Memory B cell (primary cell): ENCODE measurements around the gene SPTB.
A peak's percentile ranks its signal among the peaks of the same experiment; 100 is the strongest.

Experiments used
- ATAC-seq: fragments of 150-1000 bp; cut with Tn5 transposase; 2 replicates; pipeline ENCODE4 v1.10.0; 2021; ENCODE audit warnings: low read depth, mild to moderate bottlenecking, moderate library complexity
- DNase-seq, 2 donors: peaks; one replicate each; pipeline ENCODE4 v3.0.0; 2022; ENCODE audit warnings: low spot score in 2 of 2
- H3K27ac Mint-ChIP-seq: one replicate; pipeline ENCODE4 v1.8.0; 2022; ENCODE audit warnings: mild to moderate bottlenecking, moderate library complexity, mixed read lengths
- H3K27me3 Mint-ChIP-seq: one replicate; pipeline ENCODE4 v1.8.0; 2022; ENCODE audit warnings: mixed read lengths
- H3K36me3 Mint-ChIP-seq: one replicate; pipeline ENCODE4 v1.8.0; 2022; ENCODE audit warnings: mild to moderate bottlenecking, mixed read lengths
- H3K4me1 Mint-ChIP-seq: one replicate; pipeline ENCODE4 v1.8.0; 2022; ENCODE audit warnings: mixed read lengths
- H3K4me3 Mint-ChIP-seq: one replicate; pipeline ENCODE4 v1.8.0; 2022; ENCODE audit warnings: mild to moderate bottlenecking, moderate library complexity, mixed read lengths
- H3K9me3 Mint-ChIP-seq: one replicate; pipeline ENCODE4 v1.8.0; 2022; ENCODE audit warnings: mixed read lengths

The SPTB gene

DNA sequence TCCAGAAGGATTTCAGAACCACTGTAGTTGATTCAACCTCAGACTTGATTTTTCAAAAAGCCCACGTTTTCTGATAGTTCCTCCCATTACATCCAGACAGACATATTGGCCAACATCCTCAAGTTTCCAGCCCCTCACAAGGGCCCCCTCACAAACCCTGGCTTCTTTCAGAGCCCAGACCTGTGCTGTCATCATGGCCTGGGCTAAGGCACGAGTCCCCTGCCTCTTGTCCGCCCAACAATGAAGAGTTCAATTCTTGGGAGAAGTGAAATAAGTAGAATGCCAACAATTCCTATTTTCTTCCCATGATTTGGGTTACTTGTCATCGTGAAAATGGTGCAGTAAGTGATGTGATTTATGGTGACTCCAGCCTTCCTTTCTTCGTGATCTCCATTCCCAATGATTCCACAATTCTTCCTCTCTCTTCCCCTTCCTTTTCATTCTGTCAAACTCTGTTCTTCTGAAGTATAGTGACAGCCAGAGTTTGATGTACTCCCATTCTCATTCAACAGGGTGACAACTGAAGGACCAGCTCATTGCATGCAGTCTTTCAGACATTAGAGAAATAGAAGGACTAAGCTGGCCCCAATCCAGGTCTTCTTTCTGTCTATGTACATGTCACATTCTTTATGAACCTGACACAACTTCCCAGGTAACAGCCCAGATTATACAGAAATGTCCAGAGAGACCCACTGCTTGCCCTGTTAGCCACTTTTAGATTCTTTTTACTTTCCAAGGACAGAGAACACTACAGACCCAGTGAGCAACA is 29.2 kb downstream of the SPTB start:
- no peak overlapping the region for H3K4me3 Mint-ChIP-seq
- H3K27ac Mint-ChIP-seq = no peak overlapping the region
- DNase-seq = no peak
- H3K36me3 Mint-ChIP-seq = peaks cover 1% of the 10 kb centered on the region
- H3K27me3 Mint-ChIP-seq = peaks cover 26% of the 10 kb centered on the region
- no peaks in the 10 kb centered on the region for H3K9me3 Mint-ChIP-seq
- H3K4me1 Mint-ChIP-seq = peaks cover 5% of the 10 kb centered on the region
- no peak for ATAC-seq

DNA sequence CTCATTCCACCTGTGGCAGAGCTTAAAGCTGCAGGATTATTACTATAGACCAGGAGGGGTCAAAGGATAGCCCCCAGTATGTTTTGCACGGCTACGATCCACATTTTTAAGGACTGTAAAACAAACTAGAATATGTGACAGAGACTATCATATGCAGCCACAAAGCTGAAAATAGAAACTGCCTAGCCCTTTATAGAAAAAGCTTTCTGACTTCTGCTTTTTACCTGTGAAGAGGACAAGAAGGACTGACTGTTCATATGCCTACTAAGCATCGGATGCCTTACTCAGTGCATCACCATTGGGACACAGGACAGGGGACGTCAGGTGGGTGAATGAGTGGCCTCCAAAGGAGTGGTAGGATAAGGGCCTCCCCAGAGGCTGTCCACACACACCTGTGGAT is 29.8 kb downstream of the SPTB start:
- Mint-ChIP-seq H3K36me3 (peaks cover 1% of the 10 kb centered on the region), H3K4me1 (peaks cover 5% of the 10 kb centered on the region), H3K9me3 (no peaks in the 10 kb centered on the region), H3K27ac (no peak overlapping the region), H3K27me3 (peaks cover 28% of the 10 kb centered on the region), H3K4me3 (no peak overlapping the region)
- DNase-seq (no peak), ATAC-seq (no peak)

DNA sequence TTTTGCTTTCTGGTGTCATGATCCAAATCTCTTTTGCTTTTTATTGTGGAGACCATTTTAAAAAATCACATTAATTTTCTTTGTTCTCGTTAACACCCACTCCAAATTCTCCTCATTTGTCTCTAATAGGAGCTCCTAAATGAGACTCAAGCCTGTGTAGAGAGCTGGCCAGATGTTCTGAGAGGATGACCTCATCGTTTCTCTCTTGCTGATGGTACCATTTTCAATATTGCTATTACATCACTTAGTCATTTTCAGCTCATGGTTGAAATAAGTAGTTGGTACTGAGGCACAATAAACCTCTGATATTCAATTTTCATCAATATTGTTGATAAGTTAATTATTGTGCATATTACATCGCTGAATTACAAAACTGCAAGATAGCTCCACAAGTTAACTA is 31.5 kb downstream of the SPTB start:
- Mint-ChIP-seq H3K36me3 (peaks cover 1% of the 10 kb centered on the region), H3K27ac (no peak overlapping the region), H3K27me3 (peaks cover 26% of the 10 kb centered on the region), H3K4me1 (peaks cover 10% of the 10 kb centered on the region), H3K4me3 (no peak overlapping the region), H3K9me3 (no peaks in the 10 kb centered on the region)
- no peak for DNase-seq
- no peak for ATAC-seq

DNA sequence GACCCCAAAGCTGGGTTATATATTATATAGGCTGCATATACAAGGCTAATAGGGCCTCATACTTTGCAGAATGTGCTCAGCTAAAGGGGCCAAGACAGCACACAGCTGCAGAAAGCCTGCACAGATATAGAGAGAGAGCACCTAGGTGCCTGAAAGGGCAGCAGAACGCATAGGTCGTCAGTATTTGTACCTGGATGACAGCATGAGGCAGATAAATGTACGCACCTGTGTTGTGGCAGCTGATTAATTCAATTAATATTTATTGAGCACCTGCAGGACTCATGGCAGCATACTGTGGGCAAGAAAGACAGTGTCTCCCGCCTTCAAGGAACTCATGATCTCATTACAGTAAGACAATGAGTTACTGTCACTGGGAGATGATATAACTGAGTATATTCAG is 33.4 kb downstream of the SPTB start:
- DNase-seq (no peak), ATAC-seq (no peak)
- peaks cover 19% of the 10 kb centered on the region for H3K27me3 Mint-ChIP-seq
- H3K27ac Mint-ChIP-seq = no peak overlapping the region
- peaks cover 1% of the 10 kb centered on the region for H3K36me3 Mint-ChIP-seq
- peaks cover 10% of the 10 kb centered on the region for H3K4me1 Mint-ChIP-seq
- no peak overlapping the region for H3K4me3 Mint-ChIP-seq
- no peaks in the 10 kb centered on the region for H3K9me3 Mint-ChIP-seq

DNA sequence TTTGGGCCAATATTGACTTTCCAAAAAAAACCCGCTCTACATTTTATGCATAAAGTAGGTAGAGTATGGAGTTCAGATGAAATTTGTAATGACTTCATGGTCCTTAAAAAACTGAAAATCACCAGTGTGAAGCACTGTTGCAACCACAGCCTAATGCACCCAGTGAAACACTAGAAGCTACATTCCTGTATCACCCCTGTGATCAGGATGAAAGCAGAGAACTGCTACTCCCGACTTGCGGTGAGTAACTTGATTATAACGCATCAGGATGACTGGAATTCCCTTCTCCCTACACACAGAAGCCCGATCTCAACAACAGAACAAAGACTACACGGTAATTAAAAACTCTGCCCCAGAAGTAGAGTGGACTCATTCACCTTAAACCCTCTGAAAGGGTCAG is 33.8 kb downstream of the SPTB start:
- Mint-ChIP-seq H3K4me1 (peaks cover 10% of the 10 kb centered on the region), H3K27me3 (peaks cover 18% of the 10 kb centered on the region), H3K27ac (no peak overlapping the region), H3K36me3 (peaks cover 1% of the 10 kb centered on the region), H3K4me3 (no peak overlapping the region), H3K9me3 (no peaks in the 10 kb centered on the region)
- DNase-seq = no peak
- ATAC-seq = no peak

DNA sequence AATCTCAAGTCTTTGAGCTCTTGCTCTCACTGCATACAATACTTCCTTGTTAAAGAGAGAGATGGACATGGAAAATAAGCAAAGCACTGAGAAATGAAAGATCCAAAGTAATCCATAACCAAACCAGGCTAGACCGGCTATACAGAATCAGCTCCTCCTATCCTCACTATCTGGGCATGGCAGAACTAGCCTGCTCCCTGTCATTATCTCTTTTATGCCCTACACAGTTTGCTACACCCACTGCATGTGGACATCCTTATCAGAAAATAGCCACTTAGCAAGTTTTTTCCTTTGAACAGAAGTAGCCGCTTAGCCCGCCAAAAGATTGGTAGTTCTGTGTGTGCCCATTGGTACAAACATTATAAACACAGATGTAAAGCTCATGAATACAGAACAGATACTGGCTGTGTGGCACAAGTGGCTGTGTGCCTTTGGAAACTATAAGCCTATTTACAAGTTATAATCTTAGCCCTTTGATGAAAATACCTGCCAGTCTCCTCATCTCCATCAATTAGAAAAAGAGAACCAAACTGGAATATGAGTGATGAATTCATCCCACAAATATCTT is 34.7 kb downstream of the SPTB start:
- DNase-seq = no peak
- Mint-ChIP-seq H3K4me3 (no peak overlapping the region), H3K27ac (no peak overlapping the region), H3K27me3 (peaks cover 14% of the 10 kb centered on the region), H3K4me1 (peaks cover 10% of the 10 kb centered on the region), H3K36me3 (peaks cover 1% of the 10 kb centered on the region), H3K9me3 (no peaks in the 10 kb centered on the region)
- ATAC-seq = no peak

DNA sequence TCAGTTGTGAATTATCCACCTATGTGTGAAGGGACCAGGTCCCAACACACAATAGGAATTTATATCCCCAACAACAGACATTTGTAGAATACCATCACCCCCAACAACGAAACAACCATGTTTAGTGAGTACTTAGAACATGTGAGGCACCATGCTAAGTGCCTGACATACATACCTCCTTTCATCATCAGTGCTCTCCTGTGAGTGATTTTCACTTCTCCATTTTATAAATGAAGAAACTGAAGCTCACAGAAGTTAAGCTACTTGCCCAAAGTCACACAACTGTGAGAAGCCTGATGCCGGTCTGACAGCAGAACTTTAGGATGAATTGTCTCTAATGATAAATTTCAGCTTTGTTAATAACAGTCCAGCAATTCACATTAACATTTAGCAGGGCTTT is 35.4 kb downstream of the SPTB start:
- Mint-ChIP-seq H3K36me3 (peaks cover 1% of the 10 kb centered on the region), H3K27me3 (peaks cover 14% of the 10 kb centered on the region), H3K9me3 (no peaks in the 10 kb centered on the region), H3K27ac (no peak overlapping the region), H3K4me1 (peaks cover 10% of the 10 kb centered on the region), H3K4me3 (no peak overlapping the region)
- peak in 1 of 2 donors; percentile 14 for DNase-seq
- peak; percentile 93 for ATAC-seq

DNA sequence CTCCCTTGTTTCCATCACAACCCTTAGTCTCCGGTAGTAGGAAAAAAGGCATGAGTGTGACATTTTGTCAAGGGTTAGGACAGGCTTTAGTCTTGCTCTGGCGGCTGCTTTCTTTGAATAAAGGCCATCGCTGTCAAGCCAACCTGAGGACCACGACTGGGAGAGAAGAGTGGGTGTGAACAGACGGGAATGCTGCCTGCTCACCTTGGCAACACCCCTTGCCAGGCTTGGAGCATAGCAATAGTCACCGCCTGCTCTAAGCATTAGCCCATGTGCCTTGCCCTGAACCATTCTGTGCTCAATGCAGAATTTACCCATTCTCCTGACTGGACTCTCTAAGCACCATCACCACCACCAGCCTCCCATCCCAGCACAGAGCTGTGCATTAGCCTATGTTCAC is 36.2 kb downstream of the SPTB start:
- DNase-seq (no peak), ATAC-seq (no peak)
- Mint-ChIP-seq H3K36me3 (peaks cover 1% of the 10 kb centered on the region), H3K9me3 (no peaks in the 10 kb centered on the region), H3K4me3 (no peak overlapping the region), H3K27me3 (peaks cover 16% of the 10 kb centered on the region), H3K4me1 (peaks cover 10% of the 10 kb centered on the region), H3K27ac (no peak overlapping the region)

DNA sequence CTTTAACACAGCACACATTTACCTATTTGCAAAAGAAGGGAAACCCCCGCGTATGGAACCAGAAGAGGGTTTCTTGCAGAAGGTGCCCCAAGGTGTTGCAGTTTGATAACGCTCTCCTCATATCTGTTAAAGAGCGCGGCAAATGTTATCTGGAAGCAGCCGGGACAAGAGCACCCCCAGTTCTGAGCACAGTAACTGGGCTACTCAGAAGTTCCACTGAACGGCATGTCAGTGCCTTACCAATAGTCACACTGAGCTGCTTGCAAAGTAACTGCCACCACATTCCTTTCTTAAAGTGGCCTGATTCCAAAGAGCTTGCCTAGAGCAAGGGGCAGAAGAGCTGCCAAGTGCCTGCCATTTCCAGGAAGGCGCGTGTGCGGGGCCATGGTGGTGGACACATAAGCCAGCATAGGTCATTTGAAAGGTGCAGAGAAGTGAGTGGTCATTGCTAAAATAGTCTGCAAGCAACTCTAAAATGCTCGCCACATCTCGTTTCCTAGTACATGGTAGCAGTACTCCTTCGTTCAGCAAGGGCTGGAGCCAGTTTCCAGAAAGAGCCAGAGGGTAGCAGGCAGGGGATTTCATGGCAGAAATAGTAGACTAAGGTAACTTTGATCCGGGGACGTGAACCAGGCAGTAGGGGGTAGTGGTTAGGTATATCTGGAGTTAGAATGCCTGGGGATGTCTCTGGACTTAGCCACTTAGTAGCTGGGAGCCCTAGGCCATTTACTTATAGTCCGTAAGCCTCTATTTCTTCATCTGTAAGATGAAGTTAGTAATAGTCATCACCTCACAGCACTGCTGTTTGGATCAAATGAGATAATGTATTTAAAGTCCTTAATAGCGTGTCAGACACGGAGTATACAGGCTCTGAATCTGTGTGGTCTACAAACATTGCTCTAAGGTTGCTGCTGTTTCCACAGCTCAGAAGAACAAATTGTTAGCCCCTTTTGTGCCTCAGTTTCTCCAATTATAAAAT is 37.6 kb downstream of the SPTB start:
- no peak for ATAC-seq
- no peak overlapping the region for H3K4me3 Mint-ChIP-seq

DNA sequence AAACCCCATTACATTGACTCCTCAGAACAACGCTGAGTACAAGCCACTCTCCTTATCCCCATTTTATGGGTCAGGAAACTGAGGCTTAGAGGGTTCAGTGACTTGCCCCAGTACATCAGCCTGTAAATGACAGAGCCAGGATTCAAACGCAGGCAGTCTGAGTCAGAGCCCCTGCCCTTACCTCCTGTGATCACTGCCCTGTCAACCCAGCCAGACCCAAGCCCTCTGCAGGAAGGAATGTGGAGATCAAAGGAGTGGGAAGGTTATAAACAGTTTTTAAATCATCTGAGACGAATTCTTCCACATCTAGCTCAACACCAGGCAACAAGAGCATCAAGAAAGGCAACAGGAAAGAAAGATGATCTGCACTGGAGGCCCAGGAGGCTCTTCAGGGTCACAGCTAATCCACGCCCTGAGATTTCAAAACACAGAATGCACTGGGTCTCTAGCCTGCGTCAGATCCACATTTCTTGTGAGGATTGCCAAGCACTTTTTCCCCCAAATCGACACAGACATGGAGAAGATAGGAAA is 38.5 kb downstream of the SPTB start:
- peaks cover 6% of the 10 kb centered on the region for H3K4me1 Mint-ChIP-seq
- DNase-seq (no peak), ATAC-seq (no peak)
- no peak overlapping the region for H3K4me3 Mint-ChIP-seq
- no peak overlapping the region for H3K27ac Mint-ChIP-seq
- H3K27me3 Mint-ChIP-seq = peaks cover 10% of the 10 kb centered on the region
- no peaks in the 10 kb centered on the region for H3K9me3 Mint-ChIP-seq
- no peaks in the 10 kb centered on the region for H3K36me3 Mint-ChIP-seq

More for the DNA sequence above, 37.6 kb downstream of the SPTB start:
- H3K27me3 Mint-ChIP-seq = peaks cover 10% of the 10 kb centered on the region
- no peaks in the 10 kb centered on the region for H3K36me3 Mint-ChIP-seq
- DNase-seq = no peak
- peaks cover 6% of the 10 kb centered on the region for H3K4me1 Mint-ChIP-seq
- no peaks in the 10 kb centered on the region for H3K9me3 Mint-ChIP-seq
- no peak overlapping the region for H3K27ac Mint-ChIP-seq

DNA sequence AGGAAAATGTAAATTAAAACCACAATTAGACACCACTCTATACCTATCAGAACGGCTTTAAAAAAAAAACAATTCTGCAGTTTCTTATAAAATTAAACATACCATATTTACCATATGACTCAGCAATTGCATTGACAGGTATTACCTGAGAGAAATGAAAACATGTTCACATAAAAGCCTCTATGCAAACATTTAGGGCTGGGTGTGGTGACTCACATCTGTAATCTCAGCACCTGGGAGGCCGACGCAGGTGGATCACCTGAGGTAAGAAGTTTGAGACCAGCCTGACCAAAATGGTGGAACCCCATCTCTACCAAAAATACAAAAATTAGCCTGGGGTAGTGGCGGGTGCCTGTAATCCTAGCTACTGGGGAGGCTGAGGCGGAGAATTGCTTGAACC is 41.1 kb downstream of the SPTB start:
- Mint-ChIP-seq H3K36me3 (no peaks in the 10 kb centered on the region), H3K4me3 (no peak overlapping the region), H3K27ac (no peak overlapping the region), H3K4me1 (no peaks in the 10 kb centered on the region), H3K9me3 (no peaks in the 10 kb centered on the region), H3K27me3 (peaks cover 6% of the 10 kb centered on the region)
- DNase-seq = no peak
- ATAC-seq = no peak

DNA sequence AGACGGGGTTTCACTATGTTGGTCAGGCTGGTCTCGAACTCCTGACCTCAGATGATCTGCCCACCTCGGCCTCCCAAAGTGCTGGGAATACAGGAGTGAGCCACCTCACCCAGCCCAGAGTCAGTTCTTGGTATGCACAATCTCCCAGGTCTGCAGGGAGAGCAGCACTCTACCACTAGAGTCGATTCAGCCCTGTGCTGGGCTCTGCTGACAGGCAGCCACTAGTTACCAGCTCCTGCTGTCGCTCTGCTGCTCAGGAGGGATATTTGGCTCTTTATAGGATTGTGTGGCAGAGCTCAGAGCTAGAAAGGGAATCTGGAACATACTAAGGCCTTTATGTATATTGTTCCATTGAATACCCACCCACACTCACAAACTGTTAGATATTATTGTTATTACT is 44.3 kb downstream of the SPTB start:
- H3K36me3 Mint-ChIP-seq = no peaks in the 10 kb centered on the region
- no peaks in the 10 kb centered on the region for H3K4me1 Mint-ChIP-seq
- ATAC-seq = no peak
- no peak overlapping the region for H3K4me3 Mint-ChIP-seq
- H3K9me3 Mint-ChIP-seq = no peaks in the 10 kb centered on the region
- peaks cover 2% of the 10 kb centered on the region for H3K27me3 Mint-ChIP-seq
- H3K27ac Mint-ChIP-seq = no peak overlapping the region
- no peak for DNase-seq

DNA sequence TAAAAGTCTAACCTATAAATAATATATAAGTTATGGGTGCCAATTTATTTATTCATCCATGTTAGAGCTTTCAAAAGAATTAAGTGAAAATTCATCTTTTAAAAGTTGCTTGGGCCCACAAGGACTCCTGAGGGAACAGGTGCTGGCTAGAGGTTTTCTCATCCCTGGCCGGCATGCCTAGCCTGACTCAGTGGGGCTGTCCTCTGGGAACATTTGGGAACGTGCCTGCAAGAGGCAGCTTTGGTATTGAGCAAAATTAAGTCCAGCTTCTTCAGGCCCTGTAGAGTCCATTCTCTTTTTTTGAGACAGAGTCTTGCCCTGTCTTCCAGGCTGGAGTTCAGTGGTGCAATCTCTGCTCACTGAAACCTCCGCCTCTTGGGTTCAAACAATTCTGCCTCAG is 44.7 kb downstream of the SPTB start:
- Mint-ChIP-seq H3K4me1 (no peaks in the 10 kb centered on the region), H3K36me3 (no peaks in the 10 kb centered on the region), H3K9me3 (no peaks in the 10 kb centered on the region), H3K4me3 (no peak overlapping the region), H3K27ac (no peak overlapping the region), H3K27me3 (peaks cover 2% of the 10 kb centered on the region)
- no peak for DNase-seq
- no peak for ATAC-seq

DNA sequence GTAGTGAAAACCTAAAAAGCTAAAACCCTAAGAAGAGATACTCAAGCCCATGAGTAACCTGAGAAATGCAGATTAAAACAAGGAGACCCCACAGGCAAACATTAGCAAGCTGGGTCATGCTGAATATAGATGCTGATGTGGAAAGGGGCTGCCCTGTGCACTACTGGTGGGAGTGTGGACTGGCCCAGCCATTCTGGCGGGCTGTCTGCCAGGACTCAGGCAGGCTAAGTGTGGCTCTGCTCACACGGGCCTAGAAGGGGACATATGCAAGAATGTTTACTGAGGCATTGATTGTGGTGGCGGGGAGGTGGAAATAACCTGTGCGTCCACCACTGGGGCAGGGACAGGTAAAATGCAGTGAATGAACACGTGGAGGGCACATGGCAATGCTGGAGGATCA is 48.3 kb downstream of the SPTB start:
- H3K4me3 Mint-ChIP-seq = no peak overlapping the region
- H3K4me1 Mint-ChIP-seq = no peaks in the 10 kb centered on the region
- no peak for DNase-seq
- no peaks in the 10 kb centered on the region for H3K9me3 Mint-ChIP-seq
- no peaks in the 10 kb centered on the region for H3K36me3 Mint-ChIP-seq
- H3K27ac Mint-ChIP-seq = no peak overlapping the region
- ATAC-seq = no peak
- H3K27me3 Mint-ChIP-seq = peaks cover 2% of the 10 kb centered on the region
